HepG2 (cell line): ENCODE measurements around the gene ACSL5. TPM values are rescaled to one million over a fixed set of nuclear protein-coding genes. Genes with fewer than 3 reads are reported as not detected.
A peak's percentile ranks its signal among the peaks of the same experiment; 100 is the strongest.

Experiments used
- GRHL1 ChIP-seq: sonication (generic); formaldehyde crosslinking; conservative IDR thresholded peaks from 2 replicates; pipeline ENCODE4 v1.8.0; 2022; ENCODE audit warnings: missing genetic modification reagents
- JDP2 ChIP-seq: sonication (generic); formaldehyde crosslinking; IDR thresholded peaks from 2 replicates; pipeline ENCODE4 v1.8.1; 2022; ENCODE audit warnings: missing genetic modification reagents, borderline replicate concordance
- MEF2D ChIP-seq: sonication (generic); formaldehyde crosslinking; IDR thresholded peaks from 2 replicates; pipeline ENCODE4 v1.5.1; 2020; ENCODE audit warnings: mild to moderate bottlenecking, missing genetic modification reagents
- POLR2AphosphoS2 ChIP-seq: IDR thresholded peaks from 2 replicates; pipeline ENCODE4 v1.6.1; 2011; ENCODE audit warnings: low read depth, low read length, improper control_type of control experiment
- SALL1 ChIP-seq: sonication (generic); formaldehyde crosslinking; IDR thresholded peaks from 2 replicates; pipeline ENCODE4 v1.8.0; 2022; ENCODE audit warnings: mild to moderate bottlenecking, missing genetic modification reagents
- ZNF318 ChIP-seq: sonication (generic); formaldehyde crosslinking; IDR thresholded peaks from 2 replicates; pipeline ENCODE4 v1.4.0; 2020; ENCODE audit warnings: mild to moderate bottlenecking, missing genetic modification reagents
- ZNF451 ChIP-seq: sonication (generic); formaldehyde crosslinking; IDR thresholded peaks from 2 replicates; pipeline ENCODE4 v1.5.0; 2020; ENCODE audit warnings: mild to moderate bottlenecking, missing genetic modification reagents
- polyA plus RNA-seq, 8 experiments: library from polyadenylated mRNA; depleted of rRNA in 3 of 8; stranded (reverse) in 7 of 8; unstranded in 1 of 8; fragments of >200 nt; fragmentation: Illumina TruSeq in 4 of 8; extraction: Trizol in 4 of 8; gene quantifications; 2 replicates each; pipeline versions ENCODE4 v1.2.1 to v1.2.3, GENCODE V29; 2011 to 2016; ENCODE audit warnings: low read depth in 4 of 8, missing spikeins in 1 of 8, mixed read lengths in 1 of 8; ENCODE audit not compliant: insufficient read depth in 1 of 8
- total RNA-seq, 5 experiments: library from RNA; depleted of rRNA; stranded (reverse); fragments of >200 nt; fragmentation: Illumina TruSeq; extraction: Trizol; gene quantifications; 2 replicates each; pipeline ENCODE4 v1.2.3, GENCODE V29; 2016; ENCODE audit warnings: low read depth in 1 of 5
- TF ChIP-seq, protein P1 (sequence below): sonication (generic); formaldehyde crosslinking; IDR thresholded peaks from 2 replicates; pipeline ENCODE4 v1.5.1; 2020; ENCODE audit warnings: mild to moderate bottlenecking, missing genetic modification reagents, borderline replicate concordance
- TF ChIP-seq, protein P2 (sequence below): sonication (generic); formaldehyde crosslinking; IDR thresholded peaks from 2 replicates; pipeline ENCODE4 v1.4.0; 2020; ENCODE audit warnings: missing genetic modification reagents

The ACSL5 gene
- total and polyA plus RNA-seq, 2 of the 13 experiments (the other 11 are each of a cell fraction or from before 2014, with no cell fraction given), result 56.4 to 82.5 TPM

- TF ChIP-seq, protein P1, sequence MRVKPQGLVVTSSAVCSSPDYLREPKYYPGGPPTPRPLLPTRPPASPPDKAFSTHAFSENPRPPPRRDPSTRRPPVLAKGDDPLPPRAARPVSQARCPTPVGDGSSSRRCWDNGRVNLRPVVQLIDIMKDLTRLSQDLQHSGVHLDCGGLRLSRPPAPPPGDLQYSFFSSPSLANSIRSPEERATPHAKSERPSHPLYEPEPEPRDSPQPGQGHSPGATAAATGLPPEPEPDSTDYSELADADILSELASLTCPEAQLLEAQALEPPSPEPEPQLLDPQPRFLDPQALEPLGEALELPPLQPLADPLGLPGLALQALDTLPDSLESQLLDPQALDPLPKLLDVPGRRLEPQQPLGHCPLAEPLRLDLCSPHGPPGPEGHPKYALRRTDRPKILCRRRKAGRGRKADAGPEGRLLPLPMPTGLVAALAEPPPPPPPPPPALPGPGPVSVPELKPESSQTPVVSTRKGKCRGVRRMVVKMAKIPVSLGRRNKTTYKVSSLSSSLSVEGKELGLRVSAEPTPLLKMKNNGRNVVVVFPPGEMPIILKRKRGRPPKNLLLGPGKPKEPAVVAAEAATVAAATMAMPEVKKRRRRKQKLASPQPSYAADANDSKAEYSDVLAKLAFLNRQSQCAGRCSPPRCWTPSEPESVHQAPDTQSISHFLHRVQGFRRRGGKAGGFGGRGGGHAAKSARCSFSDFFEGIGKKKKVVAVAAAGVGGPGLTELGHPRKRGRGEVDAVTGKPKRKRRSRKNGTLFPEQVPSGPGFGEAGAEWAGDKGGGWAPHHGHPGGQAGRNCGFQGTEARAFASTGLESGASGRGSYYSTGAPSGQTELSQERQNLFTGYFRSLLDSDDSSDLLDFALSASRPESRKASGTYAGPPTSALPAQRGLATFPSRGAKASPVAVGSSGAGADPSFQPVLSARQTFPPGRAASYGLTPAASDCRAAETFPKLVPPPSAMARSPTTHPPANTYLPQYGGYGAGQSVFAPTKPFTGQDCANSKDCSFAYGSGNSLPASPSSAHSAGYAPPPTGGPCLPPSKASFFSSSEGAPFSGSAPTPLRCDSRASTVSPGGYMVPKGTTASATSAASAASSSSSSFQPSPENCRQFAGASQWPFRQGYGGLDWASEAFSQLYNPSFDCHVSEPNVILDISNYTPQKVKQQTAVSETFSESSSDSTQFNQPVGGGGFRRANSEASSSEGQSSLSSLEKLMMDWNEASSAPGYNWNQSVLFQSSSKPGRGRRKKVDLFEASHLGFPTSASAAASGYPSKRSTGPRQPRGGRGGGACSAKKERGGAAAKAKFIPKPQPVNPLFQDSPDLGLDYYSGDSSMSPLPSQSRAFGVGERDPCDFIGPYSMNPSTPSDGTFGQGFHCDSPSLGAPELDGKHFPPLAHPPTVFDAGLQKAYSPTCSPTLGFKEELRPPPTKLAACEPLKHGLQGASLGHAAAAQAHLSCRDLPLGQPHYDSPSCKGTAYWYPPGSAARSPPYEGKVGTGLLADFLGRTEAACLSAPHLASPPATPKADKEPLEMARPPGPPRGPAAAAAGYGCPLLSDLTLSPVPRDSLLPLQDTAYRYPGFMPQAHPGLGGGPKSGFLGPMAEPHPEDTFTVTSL (CRISPR knock-in tag), result peak; percentile 87; the same call in 1 of the 2 replicates
- TF ChIP-seq ZNF451 (no peak), JDP2 (CRISPR knock-in tag) (no peak; the same call in 1 of the 2 replicates), ZNF318 (no peak), GRHL1 (CRISPR knock-in tag) (no peak), POLR2AphosphoS2 (no peak), MEF2D (CRISPR knock-in tag) (peak; percentile 73), SALL1 (CRISPR knock-in tag) (peak; percentile 90)
- TF ChIP-seq, protein P2, sequence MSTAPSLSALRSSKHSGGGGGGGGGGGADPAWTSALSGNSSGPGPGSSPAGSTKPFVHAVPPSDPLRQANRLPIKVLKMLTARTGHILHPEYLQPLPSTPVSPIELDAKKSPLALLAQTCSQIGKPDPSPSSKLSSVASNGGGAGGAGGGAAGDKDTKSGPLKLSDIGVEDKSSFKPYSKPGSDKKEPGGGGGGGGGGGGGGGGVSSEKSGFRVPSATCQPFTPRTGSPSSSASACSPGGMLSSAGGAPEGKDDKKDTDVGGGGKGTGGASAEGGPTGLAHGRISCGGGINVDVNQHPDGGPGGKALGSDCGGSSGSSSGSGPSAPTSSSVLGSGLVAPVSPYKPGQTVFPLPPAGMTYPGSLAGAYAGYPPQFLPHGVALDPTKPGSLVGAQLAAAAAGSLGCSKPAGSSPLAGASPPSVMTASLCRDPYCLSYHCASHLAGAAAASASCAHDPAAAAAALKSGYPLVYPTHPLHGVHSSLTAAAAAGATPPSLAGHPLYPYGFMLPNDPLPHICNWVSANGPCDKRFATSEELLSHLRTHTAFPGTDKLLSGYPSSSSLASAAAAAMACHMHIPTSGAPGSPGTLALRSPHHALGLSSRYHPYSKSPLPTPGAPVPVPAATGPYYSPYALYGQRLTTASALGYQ (CRISPR knock-in tag), result 0 out of 2 replicates have a peak, but pooled peaks have one; percentile 49
Observed at GRCh38 chr10:112373912-112374338, at the start of gene ACSL5 (continued).
